ENCODE results near the gene AKR1C4. TPM values are rescaled to one million over a fixed set of nuclear protein-coding genes. Genes with fewer than 3 reads are reported as not detected.

The AKR1C4 gene
- total RNA-seq, 1 experiment from 2014 or later, result not detected

GRCh38 chr10:5157501-5157900 lies 39.1 kb upstream of the AKR1C4 start:
- H3K23ac ChIP-seq (ENCODE audit: insufficient read length, low read depth, low read length), result no peak overlapping the region
- no peak overlapping the region for H2BK20ac ChIP-seq (ENCODE audit: low read depth, low read length, poor library complexity, severe bottlenecking)
- no peak overlapping the region for H3K14ac ChIP-seq (ENCODE audit: insufficient read depth, low read length)
- peaks cover 27% of the 10 kb centered on the region for H3K9me3 ChIP-seq (ENCODE audit: control insufficient read depth, low read depth, low read length)
- H4K91ac ChIP-seq (ENCODE audit: insufficient read length, low read depth, low read length), result no peak overlapping the region
- H2BK15ac ChIP-seq (ENCODE audit: low read depth, low read length), result no peak overlapping the region
- peaks cover 7% of the 10 kb centered on the region for H3K27me3 Mint-ChIP-seq (ENCODE audit: low read depth)
- H4K5ac ChIP-seq (ENCODE audit: insufficient read length, low read depth, low read length), result no peak overlapping the region
- no peak overlapping the region for H2BK5ac ChIP-seq (ENCODE audit: insufficient read length, low read length)
- H3K4me1 ChIP-seq (ENCODE audit: insufficient read depth, low read length), result no peaks in the 10 kb centered on the region
- H3K4me2 ChIP-seq (ENCODE audit: insufficient read depth, insufficient read length, low read length), result no peak overlapping the region
- H3K9me3 Mint-ChIP-seq, result peaks cover 76 to 88% of the 10 kb centered on the region in 2 experiments
- H2BK12ac ChIP-seq (ENCODE audit: insufficient read length, low read depth, low read length), result no peak overlapping the region
- H3K36me3 Mint-ChIP-seq (ENCODE audit: insufficient read depth in 1 of 3, low read depth in 3 of 3), result peaks cover 0 to 19% (median 0%) of the 10 kb centered on the region in 3 experiments; a peak in 3 of 7 replicates
- no peaks in the 10 kb centered on the region for H3K79me2 ChIP-seq (ENCODE audit: insufficient read depth, low read length)
- no peak overlapping the region for H3K27ac ChIP-seq (ENCODE audit: insufficient read length, low read depth, low read length)
- TF ChIP-seq CTCF (conservative IDR thresholded peaks at IDR 0.05), result no peak
- H3K56ac ChIP-seq (ENCODE audit: insufficient read length, low read depth, low read length), result no peak overlapping the region
- no peak overlapping the region for H3K9ac ChIP-seq (ENCODE audit: extremely low read depth, insufficient read length, low read length)
- no peaks in the 10 kb centered on the region for H3K79me1 ChIP-seq (ENCODE audit: insufficient read depth, low read depth, low read length, poor library complexity, severe bottlenecking)
- H3T11ph ChIP-seq (ENCODE audit: low read length), result no peak overlapping the region
- no peak overlapping the region for H3K18ac ChIP-seq (ENCODE audit: insufficient read length, low read depth, low read length)
- no peaks in the 10 kb centered on the region for H3K4me1 Mint-ChIP-seq
- DNase-seq, result no peak
- no peak overlapping the region for H3K4me3 Mint-ChIP-seq
- no peak overlapping the region for H3K4ac ChIP-seq (ENCODE audit: low read depth, low read length)
- H3K23me2 ChIP-seq (ENCODE audit: insufficient read length, low read depth, low read length, poor library complexity, severe bottlenecking), result no peaks in the 10 kb centered on the region
- WGBS (ENCODE audit: extremely low coverage, insufficient read length, low lambda C conversion rate), result no CpG with 5 or more reads among the region's 10 CpGs
- no peak overlapping the region for H2AFZ ChIP-seq (ENCODE audit: low read length)
- no peaks in the 10 kb centered on the region for H4K20me1 ChIP-seq (ENCODE audit: control insufficient read depth, insufficient read depth, insufficient read length)
- no peak overlapping the region for H2BK120ac ChIP-seq (ENCODE audit: low read depth, low read length, poor library complexity, severe bottlenecking)
- no peak overlapping the region for H3K27ac Mint-ChIP-seq
- H2AK5ac ChIP-seq (ENCODE audit: insufficient read length, low read length), result no peak overlapping the region
- no peak overlapping the region for H4K8ac ChIP-seq (replicated peaks; ENCODE audit: insufficient read length, low read depth, low read length)
- H3K27me3 ChIP-seq (ENCODE audit: insufficient read depth, low read length), result no peaks in the 10 kb centered on the region

All from H9 (cell line).